Glomerular visceral epithelial cell (primary cell): ENCODE results near the gene RBM7.

Source experiments
- DNase-seq: peaks from one replicate; pipeline ENCODE4 v3.0.0-alpha.2; 2016; ENCODE audit errors: extremely low spot score

Gene RBM7, protein sequence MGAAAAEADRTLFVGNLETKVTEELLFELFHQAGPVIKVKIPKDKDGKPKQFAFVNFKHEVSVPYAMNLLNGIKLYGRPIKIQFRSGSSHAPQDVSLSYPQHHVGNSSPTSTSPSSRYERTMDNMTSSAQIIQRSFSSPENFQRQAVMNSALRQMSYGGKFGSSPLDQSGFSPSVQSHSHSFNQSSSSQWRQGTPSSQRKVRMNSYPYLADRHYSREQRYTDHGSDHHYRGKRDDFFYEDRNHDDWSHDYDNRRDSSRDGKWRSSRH

DNA sequence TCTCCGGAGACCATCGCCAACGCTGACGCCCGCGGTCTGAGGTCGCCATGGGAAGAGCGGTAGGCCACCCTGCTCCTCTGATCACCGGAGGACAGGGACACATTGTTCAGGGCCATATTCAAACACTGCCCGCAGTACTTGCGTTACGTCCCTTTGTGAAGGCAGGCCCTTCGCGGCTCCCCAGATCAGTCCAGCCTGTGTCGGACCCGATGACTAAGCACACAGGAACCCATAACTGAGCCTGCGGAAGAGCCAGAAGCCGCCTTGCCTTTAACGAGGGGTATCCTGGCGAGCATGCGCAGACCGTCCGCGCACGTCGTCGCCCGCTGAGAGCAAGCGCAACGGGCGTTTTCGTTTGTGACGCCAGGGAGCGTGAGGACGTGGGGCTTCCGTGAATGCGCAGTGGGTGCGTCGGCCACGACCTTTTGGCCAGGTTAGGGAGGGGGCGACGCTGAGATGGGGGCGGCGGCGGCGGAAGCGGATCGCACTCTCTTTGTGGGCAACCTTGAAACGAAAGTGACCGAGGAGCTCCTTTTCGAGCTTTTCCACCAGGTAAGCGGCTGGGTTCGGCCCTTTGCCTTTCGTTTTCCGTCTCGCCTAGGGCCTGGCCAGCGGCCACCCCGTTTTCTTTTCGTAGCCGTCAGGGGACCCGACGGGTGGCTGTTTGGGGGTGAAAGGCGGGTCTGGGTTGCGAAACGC lies at the start of gene RBM7, which contains the start of gene C11orf71:
TSS of gene RBM7 (plus strand) at position 451 of the 699 bp plus-strand sequence. CDS start at position 457, 6 bp downstream.
TSS of gene C11orf71 (minus strand) at position 296 of the 699 bp plus-strand sequence. CDS start at position 116, 180 bp downstream.
- peak; percentile 99 for DNase-seq

DNA sequence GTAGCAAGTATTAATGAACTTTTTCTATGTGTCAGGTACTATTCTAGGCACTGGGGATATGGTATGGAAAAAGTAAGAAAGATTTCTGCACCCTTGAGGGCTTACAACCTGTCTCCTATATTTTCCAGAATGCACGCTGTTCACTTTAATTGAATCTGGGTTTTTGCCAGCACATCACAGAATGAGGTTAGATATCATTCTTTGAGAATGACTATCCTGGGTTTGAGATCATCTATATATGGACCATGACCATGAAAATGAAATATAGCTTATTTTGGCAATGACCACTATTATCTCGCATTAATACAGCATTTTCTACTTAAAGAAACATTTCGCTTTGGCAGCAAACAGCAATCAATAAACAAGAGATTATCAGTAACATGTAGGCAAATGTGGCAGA lies 47.0 kb upstream of the RBM7 start:
- DNase-seq = peak; percentile 53

DNA sequence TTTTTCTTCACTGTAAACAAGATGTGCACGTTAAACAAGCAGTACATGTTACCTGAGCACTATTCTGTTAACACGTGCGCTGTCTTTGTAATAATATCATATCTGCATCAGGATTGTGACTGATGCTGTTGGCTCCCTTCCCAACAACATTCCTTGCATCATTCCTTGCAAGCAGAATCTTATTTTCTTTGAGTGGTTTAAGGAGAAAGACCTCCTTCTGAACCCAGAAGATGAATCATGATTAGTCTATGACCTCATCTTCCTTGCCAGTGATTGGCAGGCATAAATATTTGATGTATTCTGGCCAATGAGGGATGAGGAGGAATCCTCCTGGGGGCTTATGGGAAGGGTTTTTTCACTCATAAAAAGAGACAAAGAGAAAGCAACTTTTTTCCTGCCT lies 46.4 kb upstream of the RBM7 start:
- DNase-seq = peak; percentile 92

DNA sequence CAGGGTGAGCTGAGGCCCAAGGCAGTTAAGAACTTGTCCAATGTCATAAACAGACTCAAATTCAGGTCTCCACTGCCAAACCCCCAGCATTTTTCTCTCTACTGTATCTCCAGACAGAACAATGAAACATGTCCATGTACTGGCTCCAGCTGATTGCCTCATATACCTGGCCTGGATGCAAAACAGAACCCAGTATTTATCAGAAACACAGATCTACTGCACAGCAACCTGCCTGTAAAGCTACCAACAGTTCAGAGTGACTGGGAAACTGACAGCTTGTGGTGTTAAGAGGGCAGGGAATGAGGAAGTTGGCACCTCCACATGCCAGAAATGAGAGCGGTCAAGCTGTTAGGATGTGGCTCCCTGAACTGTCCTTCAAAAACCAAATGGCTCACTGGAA lies 41.8 kb upstream of the RBM7 start:
- DNase-seq = peak; percentile 59

DNA sequence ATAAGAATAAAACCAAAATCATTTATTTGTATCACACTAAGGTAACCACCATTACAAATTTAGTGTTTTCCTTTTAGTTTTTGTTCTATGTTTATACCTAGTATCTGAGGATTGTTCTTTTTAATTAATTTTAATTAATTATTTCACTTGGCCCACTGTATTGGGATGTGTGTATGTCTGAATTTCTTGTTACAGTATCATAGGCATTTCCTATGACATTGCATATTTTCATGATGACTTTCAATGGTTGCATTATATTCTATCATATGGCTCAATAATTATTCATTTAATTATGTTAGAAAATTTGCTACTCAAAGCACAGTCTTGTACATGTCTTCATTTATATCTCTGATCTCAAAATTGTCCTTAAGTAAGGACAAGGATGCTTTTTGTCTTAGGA lies 41.1 kb upstream of the RBM7 start:
- no peak for DNase-seq

DNA sequence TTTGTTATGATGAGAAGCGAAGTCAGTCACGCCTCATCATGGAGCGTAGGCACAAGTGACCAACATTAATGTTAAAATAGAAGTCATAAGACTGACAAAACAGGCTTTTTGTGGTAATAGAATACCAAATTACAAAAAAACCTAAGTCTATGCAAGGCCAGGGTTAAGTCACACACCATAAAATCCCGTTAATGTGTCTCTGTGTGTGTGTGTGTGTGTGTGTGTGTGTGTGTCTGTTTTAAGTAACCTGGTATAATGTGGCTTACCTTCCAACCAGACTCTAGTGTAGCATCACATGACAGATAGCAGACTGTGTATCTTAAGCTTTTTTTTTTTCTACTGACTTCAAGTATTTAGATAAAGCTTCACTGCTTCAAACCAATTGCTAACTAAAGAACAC lies 38.1 kb upstream of the RBM7 start:
- DNase-seq = no peak

DNA sequence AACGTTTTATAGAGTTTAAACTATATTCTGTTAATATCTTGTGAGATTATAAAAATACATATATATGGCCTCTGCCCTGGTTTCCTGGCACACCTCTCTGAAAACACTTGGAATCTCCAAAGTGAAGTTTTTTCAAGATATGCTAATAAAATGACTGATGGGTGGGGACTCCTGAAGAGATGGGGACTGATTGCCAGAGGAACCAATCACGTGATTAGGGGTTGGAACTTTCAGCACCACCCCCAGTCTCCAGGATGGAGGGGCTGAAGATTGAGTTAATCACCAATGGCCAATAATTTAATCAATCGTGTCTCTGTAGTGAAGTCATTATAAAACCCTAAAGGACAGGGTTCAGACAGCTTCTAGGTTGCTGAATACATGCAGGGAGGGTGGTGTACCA lies 37.5 kb upstream of the RBM7 start:
- DNase-seq = no peak

DNA sequence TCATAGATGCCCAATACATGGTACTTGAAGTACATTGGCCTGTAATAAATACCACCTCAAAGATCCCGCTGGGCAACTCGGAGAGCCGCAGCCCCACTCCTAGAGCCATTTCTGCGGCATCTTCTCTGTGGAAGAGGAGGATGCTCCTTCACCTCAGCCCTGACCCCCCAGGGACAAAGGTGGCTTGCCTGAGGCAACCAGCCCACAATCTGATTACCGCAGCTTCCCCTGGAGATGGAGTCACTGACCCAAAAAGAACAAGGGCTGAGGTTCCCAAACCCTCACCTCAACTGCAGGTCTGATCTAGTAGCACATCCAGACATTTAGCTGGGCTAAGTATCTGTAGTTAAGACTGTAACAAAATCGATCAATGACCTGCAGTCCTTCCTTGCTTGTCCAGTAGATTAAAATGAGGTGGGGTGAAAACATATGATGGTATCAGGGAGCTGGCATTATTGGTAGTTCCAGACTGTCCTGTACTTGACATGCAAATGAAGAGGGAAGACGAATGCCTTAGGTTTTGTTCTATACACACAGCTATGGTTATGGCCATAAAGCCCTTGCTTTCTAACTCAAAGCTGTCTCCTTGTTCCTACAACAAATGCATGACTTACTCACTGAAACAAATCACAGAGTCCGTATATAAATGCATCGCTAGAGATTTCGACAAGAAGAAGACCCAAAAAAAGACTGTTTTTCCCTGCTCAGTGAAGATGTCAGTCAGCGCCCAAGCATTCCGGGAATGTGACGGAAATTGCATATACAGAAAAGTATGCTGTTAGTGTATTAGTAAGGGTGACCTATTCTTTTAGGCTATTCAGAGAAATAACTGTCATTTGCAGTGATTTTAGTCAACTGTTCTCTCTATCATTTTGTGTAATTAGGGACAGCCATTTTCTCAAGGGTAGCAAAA lies 33.9 kb upstream of the RBM7 start:
- peak; percentile 87 for DNase-seq

DNA sequence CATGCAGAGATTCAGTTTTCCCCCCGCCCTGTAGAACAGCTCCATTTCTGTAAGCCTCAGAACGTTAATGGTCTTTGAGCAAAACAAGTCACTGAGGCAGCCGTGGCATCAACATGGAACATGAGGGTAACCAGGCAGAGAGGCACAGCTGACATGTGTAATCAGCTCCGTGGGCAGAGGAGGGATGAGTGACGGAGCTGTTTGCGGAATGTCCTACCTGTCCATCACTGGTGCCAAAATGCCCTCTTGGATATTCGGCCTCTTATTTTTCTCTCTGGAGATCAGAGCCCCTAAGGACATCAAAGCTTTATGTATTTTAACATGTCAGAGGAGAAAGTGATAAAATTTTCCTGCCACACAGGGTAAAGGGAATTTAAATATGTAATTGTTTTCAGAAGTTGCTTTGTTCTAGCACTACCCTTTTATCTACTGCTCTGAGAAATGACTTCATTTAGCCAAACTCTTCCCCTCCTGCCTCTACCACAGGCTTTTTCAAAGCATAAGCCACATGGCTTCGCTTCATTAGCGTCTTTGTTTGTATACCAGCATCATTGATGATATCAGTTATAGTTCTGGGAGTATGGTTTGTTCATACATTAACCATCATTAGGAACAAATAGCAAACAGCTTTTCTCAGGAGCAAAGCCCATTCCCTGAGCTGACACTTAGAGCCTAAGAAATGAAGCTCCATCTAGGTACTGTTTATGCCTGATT lies 33.1 kb upstream of the RBM7 start:
- peak; percentile 62 for DNase-seq

DNA sequence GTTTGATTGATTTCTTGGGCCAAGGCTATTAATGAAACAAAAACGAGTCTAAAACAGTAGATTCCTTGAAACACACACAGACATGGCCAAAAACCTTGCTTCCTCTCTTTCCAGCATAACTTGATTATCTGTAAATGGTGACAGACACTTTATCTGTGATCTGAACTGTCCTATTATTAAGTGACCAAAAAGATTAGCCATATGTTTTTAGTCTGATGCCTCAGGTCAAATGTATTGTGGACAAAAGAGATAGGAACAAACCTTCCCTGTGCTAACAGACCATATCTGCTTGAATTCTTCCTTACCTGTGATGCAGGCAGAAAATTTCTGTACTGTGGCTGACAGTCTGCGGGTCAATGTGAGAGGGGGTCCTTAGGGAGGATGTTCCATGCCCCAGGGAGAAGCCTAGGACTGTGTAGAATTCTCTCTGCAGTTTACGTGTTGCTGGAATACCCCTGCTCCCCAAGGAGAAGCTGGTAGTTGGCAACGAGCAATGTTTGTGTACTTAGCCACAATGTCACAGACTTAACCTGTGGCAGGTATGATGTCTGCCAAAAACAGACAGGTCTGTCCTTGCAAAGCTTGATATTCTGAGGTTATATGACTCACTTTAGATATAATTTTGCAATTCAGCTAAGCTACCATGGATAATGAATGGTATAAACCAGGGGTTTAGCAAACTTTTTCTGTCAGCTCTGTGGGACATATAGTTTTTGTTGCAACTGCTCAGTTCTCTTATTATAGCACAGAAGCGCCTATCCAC lies 31.4 kb upstream of the RBM7 start:
- no peak for DNase-seq

DNA sequence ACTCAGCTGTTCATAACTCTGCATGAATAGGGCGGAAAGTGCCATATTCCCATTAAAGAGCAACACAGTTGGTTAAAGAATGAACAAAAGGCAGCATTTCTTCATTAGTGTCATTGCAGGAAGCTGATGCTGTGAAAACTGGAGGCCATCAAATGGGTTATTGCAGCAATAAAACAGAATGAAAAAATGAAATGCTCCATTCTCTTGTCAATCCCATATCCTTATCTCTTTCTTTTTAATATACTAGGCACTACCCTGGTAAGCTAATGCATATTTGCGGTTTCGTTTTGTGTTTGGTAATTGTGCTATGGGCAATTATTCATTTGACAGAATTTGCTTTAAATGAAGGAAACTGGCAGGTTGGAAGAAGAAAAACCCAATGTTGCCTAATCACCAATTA lies 25.4 kb upstream of the RBM7 start:
- no peak for DNase-seq

DNA sequence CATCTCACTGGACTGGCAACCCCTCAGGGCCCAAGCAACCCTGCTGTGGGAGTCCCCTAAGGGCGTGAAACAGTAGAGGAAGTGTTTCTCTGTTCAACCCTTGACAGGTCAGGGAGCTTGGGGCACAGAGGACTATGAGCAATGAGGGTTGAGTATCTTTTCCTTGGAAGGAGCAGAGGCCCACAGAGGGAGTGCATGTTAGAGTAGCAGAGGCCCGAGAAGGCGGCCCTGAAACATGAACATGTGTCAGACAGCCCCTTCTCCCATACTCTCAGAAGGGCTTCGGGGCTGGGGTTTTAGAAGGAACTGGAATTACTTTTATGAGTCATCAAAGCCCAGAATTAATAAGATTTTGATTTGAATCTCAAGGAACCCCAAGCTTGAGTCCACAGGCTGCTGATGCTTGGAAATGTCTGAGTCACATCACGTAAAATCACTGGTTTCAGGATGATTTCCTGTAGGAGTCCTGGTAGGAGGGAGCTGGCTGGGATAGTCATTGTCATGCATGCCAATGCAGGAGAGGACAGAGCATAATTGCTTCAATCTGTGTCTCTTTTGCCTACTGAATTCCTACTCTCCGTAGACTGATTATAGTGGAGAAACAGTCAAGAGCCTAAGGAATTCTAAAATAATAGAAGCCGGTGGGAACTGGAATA lies 22.7 kb upstream of the RBM7 start:
- DNase-seq = peak; percentile 46

DNA sequence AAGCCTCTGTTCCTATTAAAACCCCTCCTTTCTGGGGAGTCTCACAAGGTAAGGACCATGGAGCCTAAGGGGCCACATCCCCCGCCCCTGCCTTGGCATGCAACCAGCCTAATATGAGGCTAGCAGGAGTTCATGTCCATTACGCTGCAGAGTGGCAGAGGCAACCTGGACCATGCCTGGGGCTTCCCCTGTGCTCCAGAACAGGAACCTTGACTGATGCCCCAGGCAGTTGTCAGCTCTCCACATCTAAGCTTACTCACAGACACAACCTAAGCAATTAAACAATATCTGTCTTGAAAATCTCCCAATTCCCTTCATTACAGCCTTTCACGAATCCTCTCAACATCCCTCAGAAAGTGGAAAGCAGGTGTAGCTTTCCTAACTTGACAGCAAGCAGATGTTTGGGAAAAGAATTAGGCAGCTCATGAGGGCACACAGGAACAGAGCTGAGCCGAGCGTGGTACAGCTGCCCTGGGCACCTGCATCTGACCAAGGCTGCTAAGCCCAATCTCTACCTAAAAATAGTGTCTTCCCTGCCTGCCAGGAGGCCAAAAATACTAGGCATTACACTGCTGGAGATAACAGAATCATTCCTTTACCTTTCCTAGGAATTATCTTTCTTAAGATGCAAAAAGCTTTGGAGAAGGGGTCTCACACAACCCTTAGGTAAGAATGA lies 20.9 kb upstream of the RBM7 start:
- DNase-seq = no peak

DNA sequence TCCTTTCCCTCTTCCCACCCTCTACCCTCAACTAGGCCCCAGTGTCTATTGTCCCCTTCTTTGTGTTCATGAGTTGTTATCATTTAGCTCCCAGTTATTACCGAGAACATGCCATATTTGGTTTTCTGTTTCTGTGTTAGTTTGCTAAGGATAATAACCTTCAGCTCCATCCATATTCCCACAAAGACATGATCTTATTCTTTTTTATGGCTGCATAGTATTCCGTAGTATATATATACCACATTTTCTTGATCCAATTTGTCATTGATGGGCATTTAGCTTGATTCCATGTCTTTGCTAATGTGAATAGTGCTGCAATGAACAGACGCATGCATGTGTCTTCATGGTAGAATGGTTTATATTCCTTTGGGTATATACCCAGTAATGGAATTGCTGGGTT lies 18.0 kb upstream of the RBM7 start:
- no peak for DNase-seq

DNA sequence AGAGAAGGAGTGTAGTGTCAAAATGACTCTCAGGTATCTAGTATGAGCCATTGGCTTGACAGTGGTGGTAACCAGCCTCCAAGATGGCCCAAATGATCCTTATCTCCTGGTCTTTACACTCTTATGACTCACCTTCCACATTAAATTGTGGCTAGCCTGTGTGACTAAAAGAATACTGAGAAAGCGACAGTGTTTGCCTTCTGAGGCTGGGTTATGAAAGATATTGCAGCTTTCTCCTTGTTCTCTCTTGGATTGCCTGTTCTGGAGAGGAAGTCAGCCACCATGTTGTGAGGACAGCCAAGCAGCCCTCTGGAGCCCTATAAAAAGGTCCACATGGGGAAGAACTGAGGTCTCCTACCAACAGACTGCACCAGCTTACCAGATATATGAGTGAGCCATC lies 16.0 kb upstream of the RBM7 start:
- no peak for DNase-seq

DNA sequence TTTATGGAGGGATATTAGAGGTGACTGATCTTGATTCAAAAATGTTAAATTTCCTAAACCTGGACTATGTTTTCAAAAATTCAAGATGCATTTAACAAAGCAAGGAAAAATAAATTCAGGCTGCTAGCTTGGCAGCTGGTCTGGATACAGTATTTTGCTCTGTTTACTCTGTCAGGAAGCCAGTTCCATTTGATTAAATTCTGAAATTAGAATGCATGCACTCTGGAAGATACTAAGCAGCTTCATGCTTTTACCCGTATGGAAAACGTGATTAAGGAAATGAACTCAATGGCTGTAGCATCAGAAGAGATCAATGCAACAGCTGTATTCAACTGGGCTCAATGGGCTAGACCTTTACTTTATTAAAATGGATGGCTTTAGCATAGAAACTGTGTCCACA lies 14.3 kb upstream of the RBM7 start:
- no peak for DNase-seq

DNA sequence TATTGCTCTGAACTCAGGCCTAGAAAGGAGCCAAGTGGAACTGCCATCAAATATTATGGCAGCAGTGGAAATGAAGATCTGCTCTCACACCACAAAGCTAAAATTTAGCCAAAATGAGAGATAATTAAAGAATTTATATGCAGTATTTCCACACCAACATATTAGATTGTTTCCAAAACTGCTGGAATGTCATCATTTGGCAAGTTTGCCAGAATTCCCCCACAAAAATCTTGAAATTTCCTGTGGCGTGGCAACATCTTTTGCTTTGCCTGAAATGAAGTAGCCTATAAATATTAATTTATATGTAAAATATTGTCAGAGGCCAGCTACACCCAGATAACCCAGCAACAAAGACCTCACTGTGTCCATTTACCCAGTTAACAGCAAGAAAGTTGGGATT lies 13.9 kb upstream of the RBM7 start:
- DNase-seq = no peak

DNA sequence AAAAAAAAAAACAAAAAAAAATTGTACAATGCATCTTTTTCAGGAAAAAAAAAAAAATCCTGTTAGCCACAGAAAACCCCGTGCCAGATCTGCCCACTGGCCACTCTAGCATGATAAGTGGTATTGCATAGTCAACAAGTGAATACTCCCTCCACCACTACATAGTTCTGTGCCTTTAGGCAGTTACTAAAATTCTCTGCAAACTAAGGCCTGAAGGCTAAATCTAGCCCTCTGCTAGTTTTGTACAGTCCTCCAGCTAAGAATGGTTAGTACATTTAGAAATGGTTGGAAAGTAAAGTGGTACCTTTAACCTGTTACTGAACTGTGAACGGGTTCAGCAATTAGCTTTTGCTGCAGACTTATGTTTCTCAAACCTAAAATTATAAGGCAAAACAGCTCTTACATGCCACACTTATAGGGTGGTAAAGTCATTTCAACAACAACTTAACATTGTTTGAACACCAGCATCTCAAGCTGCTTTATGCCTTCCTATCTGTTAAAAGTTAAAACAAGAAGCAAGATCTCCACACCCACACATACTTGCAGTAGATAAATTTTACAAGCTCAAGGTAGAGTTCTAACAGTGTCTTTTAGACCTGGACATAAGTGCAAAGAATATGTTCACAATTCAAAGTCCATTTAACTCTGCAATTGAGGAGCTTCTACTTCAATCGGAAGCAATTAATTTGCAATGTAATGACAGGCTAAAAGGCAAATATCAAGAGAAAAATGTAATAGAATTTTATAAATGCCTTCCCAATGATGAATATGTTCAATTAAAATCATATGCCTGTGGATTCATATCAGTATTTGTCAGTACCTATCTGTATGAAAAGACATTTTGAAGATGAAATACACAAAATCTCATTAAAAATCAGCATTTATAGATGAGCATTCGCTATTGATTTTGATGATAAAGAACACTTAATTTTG lies 7.5 kb upstream of the RBM7 start:
- no peak for DNase-seq

DNA sequence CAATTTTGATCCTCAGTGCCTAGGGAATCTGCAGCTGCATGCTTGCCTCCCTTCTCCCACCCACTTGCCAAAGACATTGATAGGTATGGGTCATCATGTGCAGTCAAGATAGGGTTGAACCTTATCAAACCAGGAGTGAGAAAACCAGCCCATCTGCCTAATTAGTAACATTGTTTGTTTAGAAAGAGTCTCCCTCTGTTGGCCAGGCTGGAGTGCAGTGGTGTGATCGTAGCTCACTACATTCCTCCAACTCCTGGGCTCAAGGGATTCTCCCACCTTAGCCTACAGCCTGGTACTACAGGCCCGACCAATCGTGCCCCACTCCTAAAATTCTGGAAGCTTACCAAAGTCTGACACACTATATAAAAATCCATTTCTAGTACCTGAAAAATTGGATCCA lies 4.7 kb upstream of the RBM7 start:
- DNase-seq = peak; percentile 14
